HG03565 (cell line): ENCODE results near the gene CCDC102A.
"Not testable (repeated sequence)": the region's sequence is repeated elsewhere in the genome, so short reads cannot be mapped to it uniquely, and the experiment has no call there.

Source experiments
- ATAC-seq: cut with Tn5 transposase; IDR thresholded peaks from one replicate; pipeline ENCODE4 v1.9.1; 2021; ENCODE audit warnings: mild to moderate bottlenecking, moderate library complexity; ENCODE audit not compliant: unreplicated experiment

CCDC102A gene

GRCh38 chr16:57536306-57537193 lies at the start of gene CCDC102A:
Gene CCDC102A, minus strand, starts transcription at chr16:57536571. Its CDS starts 7,394 bp downstream, at chr16:57529177.
- peak; percentile 11 for ATAC-seq

- ATAC-seq, result no peak
Observed at GRCh38 chr16:57585051-57585687, 48.8 kb upstream of the CCDC102A start.

GRCh38 chr16:57579361-57579665 lies 42.9 kb upstream of the CCDC102A start:
- ATAC-seq, result no peak

- ATAC-seq, result no peak
Observed at GRCh38 chr16:57578521-57579360, 42.4 kb upstream of the CCDC102A start.

GRCh38 chr16:57577691-57578224 lies 41.4 kb upstream of the CCDC102A start:
- ATAC-seq, result no peak

GRCh38 chr16:57577214-57577613 lies 40.8 kb upstream of the CCDC102A start:
- no peak for ATAC-seq

GRCh38 chr16:57576429-57576870 lies 40.1 kb upstream of the CCDC102A start:
- no peak for ATAC-seq

- ATAC-seq, result no peak
Observed at GRCh38 chr16:57575468-57576277, 39.3 kb upstream of the CCDC102A start.

- no peak for ATAC-seq
Observed at GRCh38 chr16:57574646-57575467, 38.5 kb upstream of the CCDC102A start.

- ATAC-seq, result no peak
Observed at GRCh38 chr16:57574086-57574485, 37.7 kb upstream of the CCDC102A start.

GRCh38 chr16:57572978-57573728 lies 36.8 kb upstream of the CCDC102A start:
- ATAC-seq, result no peak

GRCh38 chr16:57571098-57571497 lies 34.7 kb upstream of the CCDC102A start:
- ATAC-seq, result no peak

- ATAC-seq, result no peak
Observed at GRCh38 chr16:57570301-57571070, 34.1 kb upstream of the CCDC102A start.

- no peak for ATAC-seq
Observed at GRCh38 chr16:57569306-57569946, 33.1 kb upstream of the CCDC102A start.

- ATAC-seq, result not testable (repeated sequence)
Observed at GRCh38 chr16:57568772-57569171, 32.4 kb upstream of the CCDC102A start.

GRCh38 chr16:57568173-57568678 lies 31.9 kb upstream of the CCDC102A start:
- ATAC-seq, result no peak

GRCh38 chr16:57567691-57568090 lies 31.3 kb upstream of the CCDC102A start:
- ATAC-seq, result no peak
